ENCODE data around the gene GNG12.

Gene GNG12

DNA sequence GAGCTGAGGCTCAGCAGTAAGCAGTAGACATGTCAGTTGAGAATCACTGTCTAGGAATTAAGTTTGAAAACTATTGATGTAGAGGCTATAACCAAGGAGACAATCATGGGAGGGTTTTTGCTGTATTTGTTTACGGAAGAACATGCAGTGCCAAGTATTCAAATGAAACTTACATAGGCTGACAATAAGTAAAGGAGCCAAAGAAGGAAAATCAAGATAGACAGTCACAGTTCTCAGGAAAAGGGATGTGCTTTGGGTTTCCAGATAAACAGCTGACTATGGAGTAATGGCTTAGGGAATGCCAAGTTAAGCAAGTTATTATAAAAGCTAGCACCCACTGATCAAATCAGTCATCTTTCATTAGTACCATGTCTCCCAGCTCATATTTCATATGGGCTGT is 21.5 kb downstream of the GNG12 start:
- Mint-ChIP-seq H3K9me3 (no peaks in the 10 kb centered on the region), H3K4me1 (no peaks in the 10 kb centered on the region), H3K27ac (no peak overlapping the region), H3K27me3 (peaks cover 14% of the 10 kb centered on the region), H3K4me3 (no peak overlapping the region)
- DNase-seq: no peak
- ATAC-seq: no peak

DNA sequence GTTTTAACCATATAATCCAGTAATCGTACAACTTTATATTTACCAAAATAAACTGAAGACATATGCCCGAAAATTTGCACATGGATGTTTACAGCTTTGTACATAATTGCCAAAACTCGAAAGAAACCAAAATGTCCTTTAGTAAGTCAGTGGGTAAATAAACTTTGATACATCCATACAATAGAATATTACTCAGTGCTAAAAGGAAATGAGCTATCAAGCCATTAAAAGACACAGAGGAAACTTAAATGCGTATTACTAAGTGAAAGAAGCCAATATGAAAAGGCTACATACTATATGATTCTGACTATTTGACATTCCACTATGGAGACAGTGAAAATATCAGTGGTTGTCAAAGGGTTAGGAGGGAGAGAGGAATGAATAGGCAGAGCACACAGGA is 23.4 kb downstream of the GNG12 start:
- Mint-ChIP-seq H3K4me1 (no peaks in the 10 kb centered on the region), H3K27me3 (peaks cover 17% of the 10 kb centered on the region), H3K4me3 (no peak overlapping the region), H3K9me3 (no peaks in the 10 kb centered on the region), H3K27ac (no peak overlapping the region)
- DNase-seq (no peak), ATAC-seq (no peak)

DNA sequence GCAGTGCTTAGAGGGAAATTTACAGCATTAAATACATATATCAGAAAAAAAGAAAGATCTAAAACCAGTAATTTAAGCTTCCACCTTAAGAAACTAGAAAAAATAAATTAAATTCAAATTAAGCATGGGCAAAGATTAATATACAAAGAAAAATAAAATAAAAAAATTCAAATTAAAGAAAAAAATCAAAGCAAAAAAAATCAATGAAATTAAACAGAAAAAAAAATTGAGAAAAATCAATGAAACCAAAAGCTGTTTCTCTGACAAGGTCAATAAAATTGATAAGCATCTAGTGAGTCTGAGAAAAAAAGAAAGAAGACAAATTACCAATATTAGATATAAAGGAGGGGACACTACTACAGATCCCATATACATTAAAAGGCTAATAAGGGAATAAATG is 26.0 kb downstream of the GNG12 start:
- Mint-ChIP-seq H3K4me1 (no peaks in the 10 kb centered on the region), H3K27ac (no peak overlapping the region), H3K4me3 (no peak overlapping the region), H3K27me3 (peaks cover 42% of the 10 kb centered on the region), H3K9me3 (no peaks in the 10 kb centered on the region)
- ATAC-seq: no peak
- no peak for DNase-seq

DNA sequence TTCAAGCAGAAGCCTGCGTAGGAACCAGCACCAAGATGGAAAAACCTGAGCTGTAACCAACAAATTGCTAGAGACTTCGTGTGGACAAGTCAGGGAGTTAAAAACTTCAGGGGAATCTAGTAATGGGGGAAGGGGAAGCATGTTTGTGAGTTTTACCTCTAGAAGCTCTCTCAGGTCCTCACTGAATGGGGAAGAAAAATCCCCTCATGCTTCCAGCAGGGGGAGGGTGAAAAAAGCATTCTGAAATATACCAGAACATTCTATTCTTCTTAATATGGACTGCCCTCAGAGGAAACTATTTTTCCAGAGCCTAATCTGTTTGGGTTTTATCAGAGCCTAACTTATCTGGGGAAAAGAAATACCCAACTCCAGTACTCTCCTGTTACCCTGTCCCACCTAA is 28.6 kb downstream of the GNG12 start:
- DNase-seq (no peak), ATAC-seq (no peak)
- Mint-ChIP-seq H3K4me3 (no peak overlapping the region), H3K27ac (no peak overlapping the region), H3K27me3 (peaks cover 54% of the 10 kb centered on the region), H3K4me1 (no peaks in the 10 kb centered on the region), H3K9me3 (no peaks in the 10 kb centered on the region)

DNA sequence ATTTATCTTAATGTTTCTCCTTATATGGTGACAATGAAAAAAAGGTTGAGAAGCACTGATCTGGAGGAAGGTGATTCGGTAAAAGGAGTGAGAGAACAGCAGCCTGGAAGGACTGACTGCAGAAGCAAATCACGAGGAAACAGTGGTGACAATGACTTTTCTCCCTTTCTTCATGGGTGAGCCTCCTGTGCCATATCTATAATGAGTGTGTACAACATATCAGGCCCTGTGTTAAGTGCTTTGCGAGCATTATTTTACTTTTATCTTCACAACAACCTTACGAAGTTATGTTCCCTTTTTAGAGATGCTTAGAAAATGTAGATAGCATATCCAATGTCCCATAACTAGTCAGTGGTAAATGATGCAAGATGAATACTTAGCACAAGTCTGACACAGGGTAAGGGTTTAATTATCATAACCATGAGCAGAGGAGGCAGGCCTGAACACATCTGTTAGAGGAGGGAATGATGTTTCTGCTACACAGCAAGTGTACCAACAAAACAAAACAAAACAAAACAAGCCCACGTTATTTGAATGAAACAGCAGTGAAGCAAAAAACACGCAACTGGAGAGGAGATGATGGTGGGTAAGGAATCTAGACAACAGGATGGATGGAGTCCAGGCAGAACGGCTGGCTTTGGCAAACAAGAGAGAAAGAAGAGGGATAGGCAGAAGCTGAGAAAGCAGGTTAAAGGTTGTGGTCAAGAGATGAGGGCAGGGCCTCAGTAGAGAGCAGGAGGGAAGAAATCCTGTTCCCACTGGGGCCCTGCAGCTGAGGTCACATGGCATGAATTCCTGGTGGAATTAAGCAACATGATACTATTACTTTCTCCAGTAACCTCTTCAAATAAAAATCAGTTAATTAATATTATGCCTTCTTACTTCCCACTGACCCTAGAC is 29.6 kb downstream of the GNG12 start:
- no peaks in the 10 kb centered on the region for H3K9me3 Mint-ChIP-seq
- H3K27me3 Mint-ChIP-seq: peaks cover 53% of the 10 kb centered on the region
- no peak for DNase-seq
- ATAC-seq: no peak
- no peaks in the 10 kb centered on the region for H3K4me1 Mint-ChIP-seq
- no peak overlapping the region for H3K4me3 Mint-ChIP-seq
- peak overlapping the region in 1 of 2 donors; percentile 20 for H3K27ac Mint-ChIP-seq

DNA sequence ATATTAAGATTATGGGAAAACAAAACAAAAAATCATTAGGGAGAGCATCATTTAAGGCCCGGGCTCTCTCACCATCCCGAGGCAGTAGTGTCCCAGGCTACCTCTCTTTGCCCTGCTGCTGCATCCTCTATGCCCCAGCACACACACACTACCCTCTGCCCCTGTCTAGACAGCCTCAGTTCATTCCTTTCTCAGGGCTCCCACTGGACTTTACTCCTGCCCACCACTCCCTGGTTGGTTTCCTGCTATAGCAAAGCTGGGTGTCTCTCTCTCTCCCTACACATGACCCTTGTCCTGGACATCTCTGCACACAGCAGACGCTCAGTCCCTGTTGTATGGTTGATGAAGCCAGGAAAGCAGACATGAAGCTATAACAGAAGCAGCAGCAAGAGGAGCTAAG is 30.7 kb downstream of the GNG12 start:
- Mint-ChIP-seq H3K27ac (no peak overlapping the region), H3K27me3 (peaks cover 61% of the 10 kb centered on the region), H3K9me3 (peaks cover 4 to 5% of the 10 kb centered on the region in 2 donors), H3K4me1 (no peaks in the 10 kb centered on the region), H3K4me3 (no peak overlapping the region)
- DNase-seq: no peak
- ATAC-seq: no peak

DNA sequence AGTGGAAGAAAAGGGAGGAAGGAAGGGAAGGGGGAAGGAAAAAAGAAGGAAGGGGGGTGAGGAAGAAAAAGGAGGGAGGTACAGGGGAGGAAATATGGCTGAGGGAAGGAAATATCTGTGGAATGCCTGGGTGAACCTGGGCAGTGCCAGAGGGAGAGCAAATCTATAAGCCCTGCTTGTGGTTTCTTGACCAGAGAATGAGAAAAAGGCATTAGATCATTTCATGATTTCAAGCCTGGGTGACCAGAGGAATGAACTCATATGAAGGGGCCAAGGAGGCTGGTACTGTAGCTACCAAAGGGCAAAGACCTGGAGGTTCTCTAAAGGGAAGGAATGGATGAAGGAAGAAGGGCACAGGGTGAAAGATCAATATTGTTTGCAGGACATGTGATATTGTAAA is 31.4 kb downstream of the GNG12 start:
- Mint-ChIP-seq H3K4me3 (no peak overlapping the region), H3K9me3 (peaks cover 7 to 10% of the 10 kb centered on the region in 2 donors), H3K27me3 (peaks cover 66% of the 10 kb centered on the region), H3K27ac (no peak overlapping the region), H3K4me1 (no peaks in the 10 kb centered on the region)
- DNase-seq (no peak), ATAC-seq (no peak)

DNA sequence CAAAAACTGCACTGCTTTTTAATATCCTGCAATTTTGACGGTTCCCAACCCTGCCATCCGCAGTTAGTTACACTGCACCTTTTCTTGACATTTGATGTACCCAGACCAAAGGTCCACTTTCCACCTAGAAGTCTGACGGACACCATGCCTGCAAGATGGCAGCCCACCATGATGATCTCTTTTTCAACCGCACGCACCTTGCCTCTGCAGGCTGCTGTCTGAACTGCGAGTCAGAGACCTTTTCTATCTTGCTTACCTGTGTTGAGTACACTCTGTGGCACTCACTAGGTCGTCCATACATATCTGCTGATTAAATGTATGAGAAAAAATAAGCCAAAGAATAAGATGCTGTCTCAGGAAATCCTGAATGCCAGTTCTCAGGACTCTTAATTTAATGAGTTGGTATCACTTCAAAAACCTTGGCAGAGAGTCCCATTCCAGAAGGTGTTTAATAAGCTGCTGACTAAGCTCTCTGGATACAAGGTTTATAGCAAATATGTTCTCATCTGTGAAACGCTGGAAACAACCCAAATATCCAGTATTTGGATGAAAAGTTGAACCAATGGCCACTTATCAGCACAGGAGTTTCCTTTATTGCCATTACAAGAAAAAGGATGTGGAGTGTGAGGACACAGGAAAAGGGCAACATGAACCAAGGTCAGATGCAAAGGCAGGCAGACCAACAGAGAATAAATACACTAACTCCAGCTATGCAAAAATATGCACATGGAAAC is 37.9 kb downstream of the GNG12 start:
- Mint-ChIP-seq H3K9me3 (peaks cover 7 to 10% of the 10 kb centered on the region in 2 donors), H3K27me3 (peaks cover 44% of the 10 kb centered on the region), H3K4me3 (no peak overlapping the region), H3K4me1 (no peaks in the 10 kb centered on the region), H3K27ac (no peak overlapping the region)
- DNase-seq (no peak), ATAC-seq (no peak)

DNA sequence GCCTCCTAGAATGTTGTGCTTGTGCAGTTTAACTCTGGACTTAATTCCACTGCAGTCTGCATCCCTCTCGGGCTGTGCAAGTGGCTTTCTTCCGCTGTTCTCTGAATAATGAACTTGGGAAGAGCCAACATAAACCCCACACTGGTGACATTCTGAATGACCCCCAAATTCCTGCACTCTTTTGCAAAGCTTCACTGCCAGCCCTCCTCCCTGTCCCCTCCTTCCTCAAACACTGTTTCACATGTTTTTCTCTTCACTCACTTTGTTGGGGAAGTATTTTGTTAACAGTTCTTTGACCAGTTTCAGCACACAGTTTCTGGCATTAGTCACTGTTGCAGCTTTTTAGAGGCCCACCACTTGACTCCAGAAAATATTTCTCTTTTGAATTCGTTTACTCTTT is 39.7 kb downstream of the GNG12 start:
- ATAC-seq: no peak
- Mint-ChIP-seq H3K27me3 (peaks cover 44% of the 10 kb centered on the region), H3K27ac (no peak overlapping the region), H3K4me3 (no peak overlapping the region), H3K4me1 (no peaks in the 10 kb centered on the region), H3K9me3 (peaks cover 7 to 10% of the 10 kb centered on the region in 2 donors)
- no peak for DNase-seq

DNA sequence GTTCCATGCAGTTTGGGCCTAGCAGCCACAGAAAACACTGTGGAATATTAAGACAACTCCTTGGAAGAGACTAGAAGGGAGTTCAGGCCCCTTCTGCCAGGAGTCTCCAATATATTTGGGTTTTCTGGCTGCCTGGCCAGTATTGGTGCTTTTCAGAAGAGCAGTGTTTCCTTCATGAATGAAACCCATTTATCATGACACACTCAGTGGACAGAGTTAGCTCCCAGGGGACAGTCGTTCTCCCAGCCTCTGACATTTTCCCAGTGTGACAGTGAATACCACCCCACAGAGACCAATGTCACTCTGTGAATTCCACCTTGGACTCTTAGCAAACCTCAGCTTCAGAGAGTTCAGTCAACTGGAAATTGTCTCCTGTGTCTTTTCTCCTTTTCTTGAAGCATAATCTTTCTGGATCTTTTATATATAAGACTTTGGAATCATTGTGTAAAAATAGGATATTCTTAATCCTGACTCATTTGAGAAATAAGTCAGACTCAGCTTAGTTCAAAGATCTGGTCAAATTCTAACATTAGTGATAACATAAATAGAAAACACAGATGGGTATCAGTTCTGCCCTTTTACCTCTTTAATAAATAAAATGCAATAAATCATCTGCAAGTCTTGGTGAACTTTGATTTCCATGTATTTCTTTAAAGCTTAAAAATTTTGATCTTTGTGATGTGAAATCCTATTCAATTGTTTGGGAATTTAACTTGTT is 40.4 kb downstream of the GNG12 start:
- Mint-ChIP-seq H3K4me1 (no peaks in the 10 kb centered on the region), H3K4me3 (no peak overlapping the region), H3K9me3 (peaks cover 6 to 8% of the 10 kb centered on the region in 2 donors), H3K27me3 (peaks cover 39% of the 10 kb centered on the region), H3K27ac (no peak overlapping the region)
- ATAC-seq (no peak), DNase-seq (no peak)

DNA sequence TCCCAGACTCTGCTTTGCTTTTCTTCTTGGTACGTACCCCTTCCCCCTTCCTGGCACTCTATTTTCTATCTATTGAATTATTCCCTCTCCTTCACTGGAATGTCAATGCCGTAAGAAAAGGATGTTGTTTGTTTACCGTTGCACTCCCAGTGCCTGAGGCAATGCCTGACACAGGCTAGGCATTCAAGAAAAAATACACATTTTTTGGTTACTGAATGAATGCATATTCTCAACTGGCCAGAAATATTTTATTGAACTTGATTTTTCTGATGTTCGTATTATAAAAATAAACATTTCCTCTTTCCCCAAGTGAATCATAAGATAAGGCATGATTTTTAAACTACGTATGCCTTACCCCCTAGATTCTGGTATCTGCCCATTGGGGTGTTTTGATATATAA is 41.2 kb downstream of the GNG12 start:
- Mint-ChIP-seq H3K9me3 (peaks cover 0 to under 1% of the 10 kb centered on the region in 2 donors), H3K27me3 (peaks cover 31% of the 10 kb centered on the region), H3K4me3 (no peak overlapping the region), H3K4me1 (no peaks in the 10 kb centered on the region), H3K27ac (no peak overlapping the region)
- ATAC-seq: no peak
- no peak for DNase-seq

DNA sequence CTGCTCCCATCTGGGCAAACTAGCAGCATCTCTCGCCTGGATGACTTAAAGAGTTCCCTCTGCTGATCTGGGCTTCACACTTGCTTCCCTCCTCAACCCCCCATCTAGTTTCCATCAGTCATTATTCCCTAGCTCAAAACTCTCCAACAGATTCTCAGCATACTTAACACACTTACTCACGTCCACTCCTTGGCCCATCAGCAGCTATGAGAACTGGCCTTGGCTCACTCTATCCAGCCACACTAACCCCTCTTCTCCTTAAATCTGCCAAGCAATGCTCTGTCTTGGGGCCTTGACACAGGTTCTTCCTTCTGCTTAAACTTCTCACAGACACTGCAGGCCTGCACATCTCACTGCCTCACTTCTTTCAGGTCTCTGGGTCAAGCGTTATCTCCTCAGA is 41.6 kb downstream of the GNG12 start:
- Mint-ChIP-seq H3K27ac (no peak overlapping the region), H3K4me3 (no peak overlapping the region), H3K27me3 (peaks cover 31% of the 10 kb centered on the region), H3K4me1 (no peaks in the 10 kb centered on the region), H3K9me3 (no peaks in the 10 kb centered on the region)
- DNase-seq (no peak), ATAC-seq (no peak)

DNA sequence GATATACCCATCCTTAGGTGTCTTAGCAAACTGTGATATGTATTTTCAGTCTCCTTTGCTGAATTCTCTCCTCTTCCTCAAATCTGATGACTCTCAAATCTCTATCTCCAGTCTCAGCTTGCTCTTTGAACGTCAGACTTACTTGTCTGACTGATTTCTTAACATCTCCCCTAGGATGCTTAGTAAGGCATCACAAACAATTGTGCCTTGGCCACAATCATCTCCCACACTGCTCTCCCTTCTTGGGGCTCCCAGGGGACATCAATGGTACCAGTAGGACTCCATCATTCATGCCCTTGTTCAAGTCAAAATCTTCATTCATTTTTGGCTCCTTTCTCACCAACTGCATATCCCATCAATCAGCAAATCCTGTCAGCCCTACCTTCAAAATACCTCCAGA is 42.0 kb downstream of the GNG12 start:
- H3K4me1 Mint-ChIP-seq: no peaks in the 10 kb centered on the region
- ATAC-seq: no peak
- H3K4me3 Mint-ChIP-seq: no peak overlapping the region
- peaks cover 31% of the 10 kb centered on the region for H3K27me3 Mint-ChIP-seq
- no peaks in the 10 kb centered on the region for H3K9me3 Mint-ChIP-seq
- DNase-seq: no peak
- no peak overlapping the region for H3K27ac Mint-ChIP-seq

DNA sequence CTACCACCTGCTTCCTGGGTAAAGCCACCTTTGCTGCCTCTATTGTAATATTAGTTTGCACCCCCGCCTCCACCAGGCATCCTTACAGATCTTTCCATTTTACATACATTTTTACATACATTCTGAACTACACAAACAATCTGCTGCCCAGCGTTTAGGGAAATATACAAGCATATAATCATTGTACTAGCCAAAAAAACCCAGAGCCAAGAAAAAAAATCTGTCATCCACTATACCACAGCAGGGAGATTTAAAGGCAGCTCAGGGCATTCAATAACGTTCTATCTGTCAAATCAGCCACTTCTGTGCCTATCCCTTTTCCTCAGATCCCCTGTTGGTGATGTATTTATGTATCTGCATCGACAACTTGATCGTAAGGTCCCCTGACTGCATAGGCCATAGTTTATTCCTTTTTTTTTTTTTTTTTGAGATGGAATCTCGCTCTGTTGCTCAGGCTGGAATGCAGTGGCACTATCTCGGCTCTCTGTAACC is 43.0 kb downstream of the GNG12 start:
- no peak overlapping the region for H3K27ac Mint-ChIP-seq
- no peak overlapping the region for H3K4me3 Mint-ChIP-seq
- H3K9me3 Mint-ChIP-seq: no peaks in the 10 kb centered on the region
- DNase-seq: no peak
- H3K4me1 Mint-ChIP-seq: no peaks in the 10 kb centered on the region
- peaks cover 31% of the 10 kb centered on the region for H3K27me3 Mint-ChIP-seq
- no peak for ATAC-seq

DNA sequence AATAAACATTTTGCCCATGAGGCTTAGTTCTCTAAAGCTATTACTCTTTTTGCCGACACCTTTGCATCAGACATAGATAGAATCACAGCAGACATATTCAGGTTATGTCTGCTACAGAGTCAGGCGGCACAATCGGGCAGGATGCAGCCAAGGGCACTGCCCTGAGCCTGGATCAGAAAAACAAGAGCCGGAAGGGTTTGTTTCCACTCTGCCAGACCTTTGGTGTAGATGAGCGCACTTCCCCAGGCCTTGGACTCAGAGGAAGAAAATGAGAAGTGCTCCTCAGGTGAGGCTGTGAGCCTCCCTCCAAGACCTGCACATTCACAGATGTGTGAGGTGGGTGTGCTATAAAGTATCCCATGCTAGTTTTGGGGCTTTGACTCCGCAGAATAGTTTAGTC is 43.7 kb downstream of the GNG12 start:
- ATAC-seq (no peak), DNase-seq (no peak)
- no peaks in the 10 kb centered on the region for H3K4me1 Mint-ChIP-seq
- H3K27me3 Mint-ChIP-seq: peaks cover 24% of the 10 kb centered on the region
- no peaks in the 10 kb centered on the region for H3K9me3 Mint-ChIP-seq
- no peak overlapping the region for H3K4me3 Mint-ChIP-seq
- no peak overlapping the region for H3K27ac Mint-ChIP-seq

DNA sequence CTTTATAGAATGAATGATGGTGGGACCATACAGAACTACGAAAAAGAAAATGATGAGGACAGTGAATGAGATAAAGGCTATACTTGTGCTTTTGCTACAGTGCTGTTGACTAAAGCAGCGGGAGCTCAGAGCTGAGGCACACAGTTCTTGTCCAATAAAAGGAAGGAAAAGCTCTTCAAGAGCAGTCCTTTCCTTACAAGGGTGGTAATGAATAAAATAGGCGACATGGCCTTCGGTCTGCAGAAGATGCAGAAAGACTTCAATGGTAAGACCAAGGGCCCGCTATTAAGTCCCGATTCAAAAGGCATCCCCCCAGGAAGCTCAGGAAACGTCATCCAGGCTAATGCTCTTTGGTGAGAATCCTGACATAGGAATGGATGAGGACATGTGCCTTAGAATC is 44.4 kb downstream of the GNG12 start:
- Mint-ChIP-seq H3K9me3 (no peaks in the 10 kb centered on the region), H3K4me1 (no peaks in the 10 kb centered on the region), H3K27ac (no peak overlapping the region), H3K4me3 (no peak overlapping the region), H3K27me3 (peaks cover 18% of the 10 kb centered on the region)
- DNase-seq (no peak), ATAC-seq (no peak)
